ENCODE data around the gene CBLL1. TPM values are rescaled to one million over a fixed set of nuclear protein-coding genes. Genes with fewer than 3 reads are reported as not detected.

CBLL1 gene
- total and polyA plus RNA-seq, 2 experiments from 2014 or later, result 31.1 to 67.4 TPM

DNA sequence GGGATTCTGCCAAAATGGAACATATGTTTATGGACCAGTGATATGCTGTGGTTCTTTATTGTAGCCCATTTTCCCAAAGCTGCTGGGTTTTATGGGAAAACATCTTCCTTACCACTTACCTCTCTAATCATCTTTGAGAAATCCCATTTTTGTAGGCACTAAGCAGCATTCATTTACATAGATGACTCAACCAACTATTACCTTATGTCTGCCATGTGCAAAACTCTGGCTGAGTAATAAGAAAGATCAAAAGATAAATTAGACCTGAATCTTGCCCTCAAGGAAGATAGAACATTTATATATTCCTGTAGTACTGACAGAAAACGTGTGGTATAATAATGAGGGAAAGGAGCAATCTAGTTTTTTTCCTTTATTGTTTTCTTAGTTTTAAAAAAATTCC lies 24.3 kb downstream of the CBLL1 start:
- Histone ChIP-seq H3F3A (replicated peaks; ENCODE audit: low read depth) (no peaks in the 10 kb centered on the region), H3K79me2 (replicated peaks; ENCODE audit: insufficient read depth) (no peaks in the 10 kb centered on the region), H3K36me3 (ENCODE audit: insufficient read depth) (no peaks in the 10 kb centered on the region), H3K4me1 (ENCODE audit: insufficient read depth) (no peaks in the 10 kb centered on the region), H3K9me2 (ENCODE audit: insufficient read depth) (no peaks in the 10 kb centered on the region), H4K20me1 (replicated peaks; ENCODE audit: insufficient read depth) (no peaks in the 10 kb centered on the region), H3K4me3 (no peak overlapping the region), H3K27ac (ENCODE audit: low read depth) (no peak overlapping the region), H3K27me3 (ENCODE audit: insufficient read depth) (no peaks in the 10 kb centered on the region), H3K4me2 (no peak overlapping the region), H2AFZ (no peak overlapping the region)
- Mint-ChIP-seq H3K27me3 (ENCODE audit: insufficient read depth, low read depth, poor library complexity) (peaks cover 3% of the 10 kb centered on the region), H3K4me3 (no peak overlapping the region), H3K9me3 (no peaks in the 10 kb centered on the region; the same call in 2 of the 3 replicates), H3K36me3 (ENCODE audit: low read depth) (no peaks in the 10 kb centered on the region), H3K27ac (no peak overlapping the region), H3K4me1 (no peaks in the 10 kb centered on the region)
- DNase-seq (ENCODE audit: low spot score), result no peak
- ATAC-seq, result no peak
- TF ChIP-seq EZH2phosphoT487 (IDR thresholded peaks at IDR 0.05; ENCODE audit: unreplicated experiment), result no peak

DNA sequence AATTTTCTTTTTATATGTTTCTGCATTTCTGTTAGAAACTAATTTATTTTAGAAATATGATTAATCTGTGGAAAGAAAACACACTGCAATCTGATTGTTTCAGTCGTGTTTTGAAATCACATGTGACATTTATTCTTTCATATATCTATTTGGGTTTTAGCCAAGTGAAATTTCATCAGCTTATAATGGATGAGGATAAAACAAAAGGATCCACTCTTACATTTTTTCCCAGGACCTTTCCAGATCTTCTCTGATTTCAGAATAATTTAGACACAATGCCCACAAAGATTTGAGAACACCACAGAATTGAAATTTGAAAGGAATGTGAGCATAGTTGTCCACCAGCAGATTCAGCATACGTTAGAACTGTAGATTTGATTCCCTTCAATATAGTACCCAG lies 29.1 kb downstream of the CBLL1 start:
- Histone ChIP-seq H3F3A (replicated peaks; ENCODE audit: low read depth) (no peaks in the 10 kb centered on the region), H3K4me1 (ENCODE audit: insufficient read depth) (no peaks in the 10 kb centered on the region), H3K4me3 (no peak overlapping the region), H3K4me2 (no peak overlapping the region), H3K36me3 (ENCODE audit: insufficient read depth) (no peaks in the 10 kb centered on the region), H2AFZ (no peak overlapping the region), H4K20me1 (replicated peaks; ENCODE audit: insufficient read depth) (no peaks in the 10 kb centered on the region), H3K27ac (ENCODE audit: low read depth) (no peak overlapping the region), H3K9me2 (ENCODE audit: insufficient read depth) (no peaks in the 10 kb centered on the region), H3K79me2 (replicated peaks; ENCODE audit: insufficient read depth) (no peaks in the 10 kb centered on the region), H3K27me3 (ENCODE audit: insufficient read depth) (no peaks in the 10 kb centered on the region)
- Mint-ChIP-seq H3K4me1 (no peaks in the 10 kb centered on the region), H3K36me3 (ENCODE audit: low read depth) (no peaks in the 10 kb centered on the region), H3K27ac (no peak overlapping the region), H3K9me3 (no peaks in the 10 kb centered on the region; the same call in 1 of the 3 replicates), H3K27me3 (ENCODE audit: insufficient read depth, low read depth, poor library complexity) (peaks cover 6% of the 10 kb centered on the region), H3K4me3 (no peak overlapping the region)
- DNase-seq (ENCODE audit: low spot score) (no peak), ATAC-seq (no peak)
- TF ChIP-seq, protein P1, sequence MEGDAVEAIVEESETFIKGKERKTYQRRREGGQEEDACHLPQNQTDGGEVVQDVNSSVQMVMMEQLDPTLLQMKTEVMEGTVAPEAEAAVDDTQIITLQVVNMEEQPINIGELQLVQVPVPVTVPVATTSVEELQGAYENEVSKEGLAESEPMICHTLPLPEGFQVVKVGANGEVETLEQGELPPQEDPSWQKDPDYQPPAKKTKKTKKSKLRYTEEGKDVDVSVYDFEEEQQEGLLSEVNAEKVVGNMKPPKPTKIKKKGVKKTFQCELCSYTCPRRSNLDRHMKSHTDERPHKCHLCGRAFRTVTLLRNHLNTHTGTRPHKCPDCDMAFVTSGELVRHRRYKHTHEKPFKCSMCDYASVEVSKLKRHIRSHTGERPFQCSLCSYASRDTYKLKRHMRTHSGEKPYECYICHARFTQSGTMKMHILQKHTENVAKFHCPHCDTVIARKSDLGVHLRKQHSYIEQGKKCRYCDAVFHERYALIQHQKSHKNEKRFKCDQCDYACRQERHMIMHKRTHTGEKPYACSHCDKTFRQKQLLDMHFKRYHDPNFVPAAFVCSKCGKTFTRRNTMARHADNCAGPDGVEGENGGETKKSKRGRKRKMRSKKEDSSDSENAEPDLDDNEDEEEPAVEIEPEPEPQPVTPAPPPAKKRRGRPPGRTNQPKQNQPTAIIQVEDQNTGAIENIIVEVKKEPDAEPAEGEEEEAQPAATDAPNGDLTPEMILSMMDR (conservative IDR thresholded peaks at IDR 0.05; ENCODE audit: low read depth in 2 of 2), result no peak
- no peak for TF ChIP-seq ZNF114 (CRISPR knock-in tag; IDR thresholded peaks at IDR 0.05)
- TF ChIP-seq ZNF331 (CRISPR knock-in tag; IDR thresholded peaks at IDR 0.05; ENCODE audit: low read depth), result no peak

- no peaks in the 10 kb centered on the region for H3K36me3 ChIP-seq (ENCODE audit: insufficient read depth)
- no peaks in the 10 kb centered on the region; the same call in 1 of the 2 replicates for H3K4me1 ChIP-seq (ENCODE audit: insufficient read depth)
- Mint-ChIP-seq H3K27me3 (ENCODE audit: insufficient read depth, low read depth, poor library complexity) (peaks cover 2% of the 10 kb centered on the region), H3K27ac (no peak overlapping the region), H3K36me3 (ENCODE audit: low read depth) (no peaks in the 10 kb centered on the region), H3K4me1 (peaks cover 5% of the 10 kb centered on the region; the same call in 1 of the 3 replicates), H3K9me3 (no peaks in the 10 kb centered on the region; the same call in 2 of the 3 replicates), H3K4me3 (no peak overlapping the region)
- H3K79me2 ChIP-seq (replicated peaks; ENCODE audit: insufficient read depth), result no peaks in the 10 kb centered on the region
- H3K27ac ChIP-seq (ENCODE audit: low read depth), result no peak overlapping the region
- H3K9me2 ChIP-seq (ENCODE audit: insufficient read depth), result no peaks in the 10 kb centered on the region
- no peaks in the 10 kb centered on the region for H3K27me3 ChIP-seq (ENCODE audit: insufficient read depth)
- no peak for ATAC-seq
- H3K4me3 ChIP-seq, result no peak overlapping the region
- no peak for DNase-seq (ENCODE audit: low spot score)
- H4K20me1 ChIP-seq (replicated peaks; ENCODE audit: insufficient read depth), result no peaks in the 10 kb centered on the region
- no peak overlapping the region for H2AFZ ChIP-seq
- no peak overlapping the region for H3K4me2 ChIP-seq
- no peaks in the 10 kb centered on the region for H3F3A ChIP-seq (replicated peaks; ENCODE audit: low read depth)
- no peak for TF ChIP-seq POLR2AphosphoS5 (IDR thresholded peaks at IDR 0.05; ENCODE audit: low read depth)
- TF ChIP-seq ZNF462 (CRISPR knock-in tag; IDR thresholded peaks at IDR 0.05), result no peak
- no peak for TF ChIP-seq EZH2phosphoT487 (IDR thresholded peaks at IDR 0.05; ENCODE audit: unreplicated experiment)
- TF ChIP-seq ETS1 (IDR thresholded peaks at IDR 0.05), result no peak
- no peak for TF ChIP-seq JUNB (IDR thresholded peaks at IDR 0.05; ENCODE audit: unreplicated experiment)
- no peak for TF ChIP-seq NANOG (IDR thresholded peaks at IDR 0.05; ENCODE audit: borderline replicate concordance)
Measured at GRCh38 chr7:107777702-107778101, 33.8 kb downstream of the CBLL1 start.

Measured in GM23338 (cell line).